Left ventricle myocardium inferior (tissue), 1 donor: Measurements from ENCODE around the gene KIAA0513. TPM values are rescaled to one million over a fixed set of nuclear protein-coding genes. Genes with fewer than 3 reads are reported as not detected.

ENCODE experiments used
- DNase-seq: peaks from one replicate; pipeline ENCODE4 v3.0.0-alpha.2; 2020
- H3K27ac ChIP-seq: fragments of 200-600 bp; replicated peaks from 2 replicates; pipeline ENCODE4 v1.8.0; 2021
- H3K27me3 ChIP-seq: fragments of 200-600 bp; 2 replicates; pipeline ENCODE4 v1.8.0; 2021; ENCODE audit warnings: low read depth
- H3K36me3 ChIP-seq: fragments of 200-600 bp; 2 replicates; pipeline ENCODE4 v1.8.0; 2021
- H3K4me1 ChIP-seq: fragments of 200-600 bp; 2 replicates; pipeline ENCODE4 v1.8.0; 2021
- H3K4me3 ChIP-seq: fragments of 200-600 bp; 2 replicates; pipeline ENCODE4 v1.8.0; 2021; ENCODE audit warnings: mild to moderate bottlenecking, moderate library complexity
- H3K9me3 ChIP-seq: fragments of 200-600 bp; replicated peaks from 2 replicates; pipeline ENCODE4 v1.8.0; 2021
- CTCF ChIP-seq: fragments of 200-600 bp; IDR thresholded peaks from 2 replicates; pipeline ENCODE4 v1.8.0; 2021; ENCODE audit warnings: antibody characterized with exemption, mild to moderate bottlenecking, borderline replicate concordance
- intact Hi-C: fragments of 100-400 bp; cut with micrococcal nuclease; formaldehyde crosslinking; loops from one replicate; pipeline ENCODE4 v1.11.0; 2022
- total RNA-seq: library from RNA; stranded (reverse); fragmentation: NEBNext Ultra II Directional; extraction: Animal tissue kit (Norgen Biotek cat#: 25700); gene quantifications from one replicate; pipeline ENCODE4 v1.2.1, GENCODE V29; 2021
- donor health status: DM: no; HTN: yes; CAD: no; lungs with severe emphysema.

Gene KIAA0513
- total RNA-seq, 1 donor from 2014 or later = 10.0 TPM

- Histone ChIP-seq H3K4me3 (no peak overlapping the region), H3K27me3 (no peaks in the 10 kb centered on the region), H3K9me3 (no peaks in the 10 kb centered on the region), H3K4me1 (peaks cover 38% of the 10 kb centered on the region), H3K36me3 (peaks cover 50% of the 10 kb centered on the region), H3K27ac (no peak overlapping the region)
- DNase-seq = no peak
- intact Hi-C loops = no loop called here
- no peak for TF ChIP-seq CTCF
Observed at GRCh38 chr16:84993926-84994325, 33.7 kb upstream of the KIAA0513 start.

- H3K36me3 ChIP-seq = peaks cover 32% of the 10 kb centered on the region
- TF ChIP-seq CTCF = no peak
- no peaks in the 10 kb centered on the region for H3K9me3 ChIP-seq
- H3K27ac ChIP-seq = peak overlapping the region; percentile 17
- no peaks in the 10 kb centered on the region for H3K27me3 ChIP-seq
- H3K4me3 ChIP-seq = no peak overlapping the region
- no peak for DNase-seq
- peaks cover 56% of the 10 kb centered on the region for H3K4me1 ChIP-seq
- intact Hi-C loops = no loop called here
Observed at GRCh38 chr16:84995663-84996062, 31.9 kb upstream of the KIAA0513 start.

- Histone ChIP-seq H3K9me3 (no peaks in the 10 kb centered on the region), H3K36me3 (peaks cover 28% of the 10 kb centered on the region), H3K27ac (no peak overlapping the region), H3K4me1 (peaks cover 63% of the 10 kb centered on the region), H3K4me3 (no peak overlapping the region), H3K27me3 (no peaks in the 10 kb centered on the region)
- DNase-seq = no peak
- TF ChIP-seq CTCF = no peak
- intact Hi-C loops = no loop called here
Observed at GRCh38 chr16:84996365-84996764, 31.2 kb upstream of the KIAA0513 start.

GRCh38 chr16:84999200-84999599 is 28.4 kb upstream of the KIAA0513 start:
- no peak for TF ChIP-seq CTCF
- H3K4me1 ChIP-seq = peaks cover 81% of the 10 kb centered on the region
- H3K4me3 ChIP-seq = no peak overlapping the region
- DNase-seq = no peak
- intact Hi-C loops = no loop called here
- H3K9me3 ChIP-seq = no peaks in the 10 kb centered on the region
- H3K27ac ChIP-seq = peak overlapping the region; percentile 22
- H3K36me3 ChIP-seq = peaks cover 17% of the 10 kb centered on the region
- H3K27me3 ChIP-seq = no peaks in the 10 kb centered on the region

GRCh38 chr16:84999857-85000480 is 27.6 kb upstream of the KIAA0513 start:
- TF ChIP-seq CTCF = no peak
- intact Hi-C loops = no loop called here
- Histone ChIP-seq H3K9me3 (no peaks in the 10 kb centered on the region), H3K27me3 (no peaks in the 10 kb centered on the region), H3K4me1 (peaks cover 82% of the 10 kb centered on the region), H3K4me3 (no peak overlapping the region), H3K36me3 (peaks cover 9% of the 10 kb centered on the region), H3K27ac (no peak overlapping the region)
- no peak for DNase-seq
